Measurements from ENCODE around the gene C10orf62.

C10orf62 gene

DNA sequence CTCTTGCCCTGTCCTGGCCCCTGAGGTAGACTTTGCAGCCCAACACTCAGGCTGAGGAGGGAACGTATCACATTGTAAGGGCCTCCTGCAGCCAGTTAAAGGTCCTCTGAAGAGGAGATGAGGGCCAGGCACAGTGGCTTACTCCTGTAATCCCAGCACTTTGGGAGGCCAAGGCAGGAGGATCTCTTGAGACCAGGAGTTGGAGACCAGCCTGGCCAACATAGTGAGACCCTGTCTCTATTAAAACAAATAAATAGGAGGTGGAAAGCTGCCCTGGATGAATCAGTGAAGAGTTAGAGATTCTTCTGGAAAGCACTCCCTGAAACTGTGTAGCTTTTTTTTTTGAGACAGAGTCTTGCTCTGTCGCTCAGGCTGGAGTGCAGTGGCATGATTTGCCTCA lies 2.3 kb upstream of the C10orf62 start:
- no peak for DNase-seq

DNA sequence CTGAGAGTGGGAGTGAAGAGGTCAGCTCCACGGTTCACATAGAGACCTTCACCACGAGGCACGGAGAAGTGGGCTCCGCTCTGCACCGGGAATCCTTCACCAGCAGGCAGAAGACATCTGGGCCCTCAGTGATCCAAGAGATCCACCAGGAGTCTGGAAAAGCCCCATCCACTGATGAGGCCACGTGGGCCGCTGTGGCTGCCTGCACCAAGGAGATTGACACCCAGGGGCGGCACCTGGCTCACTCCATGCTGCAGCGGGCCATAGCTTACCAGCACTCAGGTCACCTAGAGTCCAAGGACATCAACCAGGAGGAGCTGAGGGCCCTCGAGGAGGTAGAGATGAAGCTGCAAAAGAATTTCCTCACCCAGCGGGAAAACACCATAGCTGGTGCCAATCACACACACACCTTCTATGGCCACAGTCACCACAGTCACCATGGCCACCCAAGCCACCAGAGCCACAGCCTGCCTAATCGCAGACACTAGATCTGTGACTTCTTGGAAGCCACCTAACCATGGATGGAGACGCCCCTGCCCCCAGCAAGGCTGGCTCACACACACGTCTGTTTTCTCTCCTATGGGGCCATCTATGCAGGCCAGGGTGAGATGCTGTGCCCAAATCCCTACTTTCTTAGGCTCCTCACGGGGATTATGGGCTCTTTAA lies 694 bp downstream of the C10orf62 start:
- DNase-seq: no peak

DNA sequence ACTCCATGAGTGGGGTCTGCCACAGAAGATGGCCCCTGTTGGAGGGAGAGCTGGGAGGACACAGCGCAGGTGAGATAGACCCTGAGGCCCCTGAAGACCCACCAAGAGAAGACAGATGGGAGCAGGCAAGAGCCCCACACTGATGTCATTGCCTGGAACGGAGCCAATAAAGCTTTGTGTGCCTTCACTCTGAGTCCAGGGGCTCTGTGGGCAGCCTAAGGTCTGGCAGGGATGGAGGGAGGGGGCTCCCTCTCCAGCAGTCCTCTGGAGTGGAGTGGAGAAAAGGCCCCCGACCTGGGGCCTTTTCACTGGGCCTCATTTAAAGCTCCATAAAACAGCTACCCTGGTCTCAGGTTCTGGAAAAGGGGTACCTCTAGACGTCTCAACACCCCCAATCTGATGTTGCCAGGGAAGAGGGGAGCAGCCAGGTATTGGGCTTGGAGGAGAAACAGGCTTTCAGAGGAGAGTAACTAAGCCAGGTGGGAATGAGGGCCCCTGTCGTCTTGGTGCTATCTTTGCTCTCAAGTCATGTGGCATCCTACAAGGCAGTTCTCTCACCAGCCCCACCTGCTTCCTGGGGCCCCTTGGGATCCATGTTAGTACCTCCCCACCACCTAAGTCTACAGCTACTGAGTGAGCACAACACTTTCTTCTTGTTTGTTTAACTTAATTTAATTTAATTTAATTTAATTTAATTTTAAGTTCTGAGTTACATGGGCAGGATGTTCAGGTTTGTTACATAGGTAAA lies 1.4 kb downstream of the C10orf62 start:
- no peak for DNase-seq

DNA sequence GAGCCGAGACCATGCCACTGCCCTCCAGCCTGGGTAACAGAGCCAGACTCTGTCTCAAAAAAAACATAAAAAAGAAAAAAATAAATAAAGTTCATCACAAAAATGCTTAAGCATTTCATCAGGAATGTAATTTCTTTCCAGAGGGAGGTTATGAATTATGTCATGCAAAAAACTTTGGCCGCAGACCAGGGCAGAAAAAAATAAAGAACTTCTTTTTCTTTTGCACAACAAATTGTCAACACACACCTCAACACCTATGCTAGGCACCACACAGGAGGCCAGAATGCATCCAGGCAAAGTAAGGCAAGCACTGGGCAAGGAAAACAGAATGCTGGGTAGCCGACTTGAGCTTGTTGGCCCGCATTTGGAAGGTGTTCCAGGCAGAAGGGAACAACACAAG lies 3.9 kb downstream of the C10orf62 start:
- DNase-seq: no peak

DNA sequence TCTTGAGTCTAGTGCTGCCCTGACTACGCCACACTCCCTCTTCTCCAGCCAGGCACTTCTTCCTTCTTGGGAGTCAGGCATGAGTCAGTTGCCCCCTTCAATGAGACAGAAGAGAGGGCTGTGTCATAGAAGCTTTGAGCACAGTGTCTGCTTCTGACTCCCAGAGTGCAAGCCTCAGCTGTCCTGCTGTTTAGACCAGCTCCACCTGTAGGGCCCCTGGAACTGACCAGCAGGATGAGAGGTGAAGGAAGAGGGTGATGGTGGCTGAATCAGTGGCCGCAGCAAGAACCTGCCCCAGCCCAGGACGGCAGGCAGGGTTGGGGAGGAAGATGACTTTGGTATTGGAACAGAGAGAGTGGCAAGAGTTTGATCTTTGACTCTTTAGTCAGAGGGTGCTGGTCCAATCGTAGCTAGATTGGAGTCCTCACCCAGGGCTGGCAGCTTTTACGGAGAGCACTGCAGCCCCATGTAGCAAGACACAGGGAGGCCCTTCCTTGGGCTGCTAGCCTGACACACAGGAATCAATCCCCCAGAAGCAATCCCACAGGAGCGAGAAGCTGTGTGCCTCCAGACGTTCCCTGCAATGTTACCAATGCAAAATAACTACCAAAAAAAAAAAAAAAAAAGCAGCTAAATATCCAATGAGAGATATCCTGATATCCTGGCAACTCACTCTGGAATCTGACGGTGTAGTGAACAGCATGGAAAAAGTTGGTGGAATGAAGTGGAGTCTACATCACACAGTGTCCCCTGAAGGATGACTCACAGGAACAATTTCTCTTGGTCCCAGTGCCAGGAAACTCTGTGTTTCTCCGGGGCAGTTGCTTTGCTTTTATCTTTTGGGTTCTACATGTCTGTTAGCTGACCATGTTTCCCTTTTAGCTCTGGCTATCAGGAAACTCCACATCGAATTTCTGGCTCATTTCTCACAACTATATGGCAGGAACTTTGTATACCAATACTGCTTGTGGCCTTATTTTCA lies 6.9 kb downstream of the C10orf62 start:
- DNase-seq: no peak

DNA sequence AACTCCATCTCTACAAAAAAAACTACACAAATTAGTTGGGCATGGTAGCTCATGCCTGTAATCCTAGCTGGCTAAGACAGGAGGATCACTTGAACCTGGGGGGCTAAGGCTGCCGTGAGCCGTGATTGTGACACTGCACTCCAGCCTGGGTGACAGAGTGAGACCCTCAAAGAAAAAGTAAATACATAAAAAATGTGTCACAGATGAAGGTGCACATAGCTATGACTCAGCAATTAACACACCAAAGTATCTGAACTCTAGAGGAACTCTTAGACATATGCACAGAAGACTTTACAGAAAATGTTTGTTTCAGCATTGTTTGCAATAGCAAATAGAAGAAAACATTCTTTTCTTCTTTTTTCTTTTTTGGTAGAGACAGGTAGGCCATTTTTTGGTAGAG lies 8.3 kb downstream of the C10orf62 start:
- no peak for DNase-seq

GRCh38 chr10:97598407-97599271 lies 9.1 kb downstream of the C10orf62 start:
- DNase-seq: no peak

- DNase-seq: no peak
Observed at GRCh38 chr10:97599272-97599619, 9.7 kb downstream of the C10orf62 start.

DNA sequence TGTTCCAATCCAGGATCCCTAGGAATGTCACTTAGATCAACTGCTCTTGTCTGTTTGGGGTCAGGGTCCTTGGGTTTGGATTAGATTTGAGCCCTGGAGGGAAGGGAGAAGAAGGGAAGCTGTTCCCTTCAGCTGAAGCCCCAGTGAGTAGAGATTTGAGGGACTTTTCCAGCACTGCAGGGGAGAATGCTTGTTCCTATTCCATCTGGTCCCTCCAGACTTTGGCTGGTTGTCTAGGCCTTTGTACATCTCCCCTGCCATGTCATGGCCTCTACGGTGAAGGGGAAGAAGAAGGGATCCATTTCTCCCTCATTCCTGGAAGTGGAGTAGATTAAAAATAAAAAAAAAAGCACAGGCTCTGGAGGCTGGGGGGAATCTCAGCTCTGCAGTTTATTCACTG lies 11.1 kb downstream of the C10orf62 start:
- DNase-seq: no peak

- DNase-seq: no peak
Observed at GRCh38 chr10:97601268-97602215, 12.0 kb downstream of the C10orf62 start.

DNA sequence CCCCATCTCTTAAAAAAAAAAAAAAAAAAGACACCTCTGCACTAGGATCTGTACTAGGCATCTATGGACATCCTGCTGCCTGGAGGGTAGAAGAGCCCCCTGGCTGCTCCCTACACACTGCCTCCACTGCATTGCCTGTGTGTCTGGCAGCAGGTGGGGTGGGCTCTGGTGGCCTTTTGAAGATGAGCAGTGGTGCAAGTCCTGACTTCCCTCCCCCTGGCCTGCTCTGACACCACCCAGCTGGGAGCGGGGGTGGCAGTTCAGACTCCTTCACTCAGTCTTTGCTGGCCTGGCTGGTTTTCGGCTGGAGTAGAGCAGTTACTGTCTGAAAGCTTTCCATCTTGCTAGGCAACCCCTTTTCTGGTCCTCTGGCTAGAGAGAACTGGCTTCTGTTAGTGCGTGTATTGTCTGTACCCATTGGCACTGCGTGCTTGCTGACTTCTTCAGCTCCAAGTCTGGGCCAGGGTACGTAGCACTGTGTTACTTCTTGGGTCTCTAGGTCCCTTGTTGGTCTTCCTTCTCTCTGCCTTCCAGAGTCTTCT lies 17.6 kb downstream of the C10orf62 start:
- DNase-seq: no peak

DNA sequence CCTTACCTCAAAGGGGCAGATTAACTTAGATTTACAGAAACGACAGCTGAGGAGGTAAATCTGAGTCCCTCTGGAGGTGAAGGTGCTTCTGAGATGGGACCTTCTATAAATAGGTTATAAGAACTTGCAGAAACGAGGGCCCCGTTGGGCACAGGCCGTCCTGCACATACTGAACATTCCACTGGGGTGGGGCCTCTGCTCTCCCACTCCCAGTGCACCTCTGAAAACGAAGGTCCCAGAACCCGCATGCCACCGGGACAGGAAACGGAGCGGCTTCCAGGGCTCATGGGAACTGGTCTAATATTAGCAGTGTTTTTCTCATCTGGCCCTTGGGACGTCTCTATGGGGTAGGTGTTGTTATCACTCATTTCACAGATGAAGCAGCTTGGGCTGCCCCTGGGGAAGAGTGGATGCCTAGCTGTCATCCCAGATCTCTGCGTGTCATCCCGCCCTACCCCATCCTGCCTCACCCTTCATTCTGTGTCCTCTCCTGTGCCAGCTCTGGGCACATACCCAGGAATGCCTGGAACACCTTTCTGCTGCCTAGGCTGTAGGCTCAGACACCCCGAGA lies 19.6 kb downstream of the C10orf62 start:
- DNase-seq: no peak

GRCh38 chr10:97611473-97611872 lies 22.0 kb downstream of the C10orf62 start:
- DNase-seq: no peak

DNA sequence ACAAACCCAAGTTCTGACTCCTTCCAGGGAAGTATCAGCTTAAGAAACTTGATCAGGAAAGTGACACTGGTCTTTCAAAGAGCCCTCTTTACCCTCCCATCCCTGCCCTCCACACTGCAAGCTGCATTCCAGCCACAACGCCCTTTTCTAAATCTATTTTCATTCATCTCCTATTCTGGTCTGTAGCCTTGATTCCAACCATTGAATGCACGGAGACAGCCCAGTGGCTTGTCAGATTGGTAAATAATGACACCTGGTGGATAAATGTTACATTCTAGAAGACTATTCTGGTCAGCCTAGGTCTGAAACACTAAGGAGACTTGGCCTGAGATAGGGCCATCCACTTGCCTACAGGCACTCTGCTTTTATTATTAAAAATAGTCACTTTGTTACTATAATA lies 22.9 kb downstream of the C10orf62 start:
- peak; percentile 4 for DNase-seq

DNA sequence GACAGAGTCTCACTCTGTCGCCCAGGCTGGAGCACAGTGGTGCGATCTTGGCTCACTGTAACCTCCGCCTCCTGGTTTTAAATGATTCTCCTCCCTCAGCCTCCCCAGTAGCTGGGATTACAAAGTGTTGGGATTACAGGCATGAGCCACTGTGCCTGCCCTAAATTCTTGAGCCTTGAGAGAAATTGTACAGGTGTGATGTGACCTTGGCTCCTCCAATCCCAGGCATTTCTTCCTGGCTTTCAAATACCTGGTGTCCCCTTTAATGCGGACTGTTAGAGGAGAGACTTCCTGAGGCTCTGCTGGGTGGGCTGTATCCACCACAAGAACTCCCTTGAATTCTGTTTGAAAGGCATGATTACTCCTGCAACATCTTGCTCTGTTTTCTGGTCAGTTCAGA lies 28.8 kb downstream of the C10orf62 start:
- no peak for DNase-seq

GRCh38 chr10:97618733-97619132 lies 29.2 kb downstream of the C10orf62 start:
- DNase-seq: no peak

DNA sequence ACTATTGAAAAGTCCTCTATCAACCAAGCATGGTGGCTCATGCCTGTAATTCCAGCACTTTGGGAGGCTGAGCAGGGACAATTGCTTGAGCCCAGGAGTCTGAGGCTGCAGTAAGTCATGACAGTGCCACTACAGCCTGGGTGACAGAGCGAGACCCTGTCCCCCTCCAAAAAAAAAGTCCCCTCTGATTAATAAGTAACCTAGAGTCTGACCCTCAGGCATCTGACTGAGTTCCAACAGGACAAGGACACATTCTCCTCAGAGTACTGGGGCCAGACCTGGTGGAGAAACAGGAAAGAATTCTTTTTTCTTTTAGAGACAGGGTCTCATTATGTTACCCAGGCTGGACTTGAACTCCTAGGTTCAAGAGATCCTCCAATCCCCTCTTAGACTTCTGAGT lies 33.8 kb downstream of the C10orf62 start:
- DNase-seq: no peak

DNA sequence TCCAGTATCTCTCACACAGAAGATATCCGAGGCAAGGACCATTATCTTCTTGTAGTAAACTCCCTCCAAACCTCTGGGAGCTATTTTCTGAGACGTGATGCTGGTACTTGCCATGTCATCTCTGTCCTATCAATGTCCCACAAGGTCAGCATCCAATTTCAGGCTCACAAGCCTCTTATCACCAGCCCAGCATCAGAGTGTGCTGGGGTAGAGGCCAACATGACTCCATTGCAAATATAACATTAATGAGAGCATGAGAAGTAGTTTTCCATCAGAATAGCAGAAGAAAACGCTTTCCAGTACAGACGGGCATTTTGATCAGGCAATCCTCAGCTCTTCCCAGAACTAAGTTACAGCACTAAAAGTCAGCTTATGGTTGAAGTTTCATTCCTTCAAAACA lies 38.2 kb downstream of the C10orf62 start:
- DNase-seq: no peak

DNA sequence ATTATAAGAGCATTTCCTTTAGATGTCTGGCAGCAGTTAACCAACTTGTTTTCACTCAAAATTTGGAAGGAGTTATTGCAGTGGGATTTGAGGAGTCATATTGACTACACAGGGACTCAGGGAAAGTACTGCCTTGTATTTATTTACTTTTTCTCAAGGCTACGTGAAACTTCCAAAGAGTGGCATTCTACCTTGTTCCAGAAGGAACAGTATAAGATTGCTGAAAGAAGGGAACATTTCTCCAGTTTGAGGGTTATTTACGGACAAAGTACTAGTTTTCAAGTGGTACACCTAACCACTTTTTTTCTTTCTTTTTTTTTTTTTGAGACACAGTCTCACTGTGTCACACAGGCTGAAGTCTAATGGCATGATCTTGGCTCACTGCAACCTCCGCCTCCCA lies 38.7 kb downstream of the C10orf62 start:
- DNase-seq: no peak

- no peak for DNase-seq
Observed at GRCh38 chr10:97629289-97629688, 39.8 kb downstream of the C10orf62 start.

DNA sequence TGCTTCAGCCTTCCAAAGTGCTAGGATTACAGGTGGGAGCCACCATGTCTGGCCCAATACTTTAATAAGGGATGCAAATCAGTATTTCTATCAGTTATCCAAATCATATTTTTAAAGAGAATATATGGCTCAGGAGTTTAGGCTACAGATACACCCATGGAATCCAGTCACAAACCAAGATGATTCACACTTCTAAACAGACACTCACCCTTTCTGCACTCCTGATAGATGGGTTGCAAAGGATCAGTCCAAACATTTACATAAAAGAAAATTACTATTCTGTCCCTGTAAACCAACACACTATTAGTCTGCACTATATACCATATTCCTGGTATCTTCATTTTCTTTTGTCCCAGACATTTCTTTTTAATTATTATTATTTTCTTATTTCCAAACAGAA lies 41.6 kb downstream of the C10orf62 start:
- no peak for DNase-seq

Measured in NCI-H146 (cell line).